Measurements from ENCODE around the gene EPC2.

GRCh38 chr2:148754864-148755263 is 110.3 kb downstream of the EPC2 start:
- TF ChIP-seq BHLHE40 (IDR thresholded peaks at IDR 0.05; ENCODE audit: borderline replicate concordance) (no peak), HDGF (IDR thresholded peaks at IDR 0.05; ENCODE audit: borderline replicate concordance) (no peak), ARNT (IDR thresholded peaks at IDR 0.05) (no peak), ELF4 (IDR thresholded peaks at IDR 0.05) (no peak), NFRKB (IDR thresholded peaks at IDR 0.05) (no peak), TARDBP (IDR thresholded peaks at IDR 0.05) (no peak), SP1 (IDR thresholded peaks at IDR 0.05) (no peak), L3MBTL2 (conservative IDR thresholded peaks at IDR 0.05) (no peak)
